ENCODE results near the gene NEURL4.

The NEURL4 gene

DNA sequence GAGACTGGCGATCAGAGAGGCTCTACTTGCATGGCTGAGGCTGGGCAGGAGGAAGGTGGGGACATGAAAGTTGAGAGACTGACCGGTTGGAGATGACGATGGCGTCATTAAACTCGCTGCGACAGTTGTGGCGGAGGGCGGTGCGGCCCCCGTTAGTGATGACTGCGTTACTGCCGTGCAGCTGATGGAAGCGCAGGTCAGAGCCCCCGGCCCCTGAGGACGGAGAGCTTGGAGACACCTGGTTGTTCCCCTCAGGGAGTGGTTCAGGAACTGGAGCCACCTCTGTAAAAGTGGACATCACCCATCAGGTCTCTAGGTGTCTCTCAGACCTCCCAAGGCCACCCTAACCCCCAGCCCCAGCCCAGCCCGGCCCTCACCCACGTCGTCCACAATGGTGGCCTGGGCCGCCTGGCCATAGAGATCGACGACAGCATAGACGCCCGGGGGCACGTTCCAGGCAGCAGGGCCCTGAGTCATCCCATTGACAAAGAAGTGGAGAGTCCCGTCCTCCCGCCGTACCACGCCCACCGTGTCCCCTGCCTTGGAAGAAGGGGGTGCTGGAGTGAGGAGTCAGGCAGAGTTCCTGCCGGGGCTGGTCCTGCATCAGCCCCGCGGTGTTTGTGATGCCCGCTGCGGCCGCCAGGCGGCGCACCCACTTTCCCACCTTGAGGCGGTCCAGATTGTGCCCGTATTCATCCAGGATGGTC, 5.3 kb downstream of the NEURL4 start:
- DNase-seq (ENCODE audit: low spot score) (peak; percentile 47), FAIRE-seq (no peak)

DNA sequence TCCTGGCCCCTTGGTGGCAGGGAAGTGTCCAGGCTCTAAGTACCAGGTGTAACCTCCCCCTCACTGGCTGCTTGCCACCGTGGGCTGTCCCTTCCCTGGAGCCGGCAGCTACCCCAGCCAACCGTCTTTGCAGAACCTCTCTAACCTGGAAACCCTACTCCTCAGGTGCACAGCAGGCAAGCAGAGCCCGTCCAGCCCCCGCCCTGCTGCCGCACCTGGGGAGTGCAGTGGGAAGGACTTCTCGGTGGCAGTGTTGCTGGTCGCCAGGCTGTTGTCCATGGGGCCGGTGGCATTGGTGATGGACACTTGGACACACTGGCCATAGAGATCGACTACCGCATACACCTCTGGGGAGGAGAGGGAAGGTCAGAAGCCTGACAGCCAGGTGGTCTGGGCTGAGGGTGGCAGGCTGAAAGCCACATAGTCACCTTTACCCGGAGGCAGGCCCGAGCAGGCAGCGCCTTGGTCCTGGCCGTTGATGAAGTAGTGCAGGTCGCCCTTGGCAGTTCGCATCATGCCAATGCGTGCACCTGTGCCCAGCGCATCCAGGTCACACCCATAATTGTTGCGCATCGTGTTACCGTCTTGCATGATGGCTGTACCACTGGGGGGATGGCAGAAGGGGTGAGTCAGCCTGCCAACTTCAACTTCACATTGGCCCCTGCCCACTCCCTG, 6.5 kb downstream of the NEURL4 start:
- DNase-seq (ENCODE audit: low spot score) (no peak), FAIRE-seq (no peak)

DNA sequence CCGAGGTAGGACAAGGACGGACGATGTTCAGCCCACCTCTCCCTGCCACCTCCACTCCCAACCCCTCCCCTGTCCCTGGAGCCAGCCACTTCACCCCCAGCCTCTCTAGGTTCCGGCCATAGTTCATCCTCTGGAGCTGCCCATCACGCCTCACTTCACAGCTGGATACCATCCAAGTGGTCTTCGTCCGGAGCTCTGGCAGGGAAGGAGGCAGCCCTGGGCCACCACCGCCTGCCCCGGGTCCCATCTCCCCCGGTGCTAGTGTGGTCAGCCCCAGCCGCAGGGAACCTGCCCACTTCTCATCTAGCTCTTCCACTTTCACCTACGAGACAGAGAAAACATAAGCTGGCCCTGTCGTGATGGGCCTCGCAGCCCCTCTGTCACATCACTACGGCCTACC, 7.7 kb downstream of the NEURL4 start:
- no peak for DNase-seq (ENCODE audit: low spot score)
- FAIRE-seq = no peak

DNA sequence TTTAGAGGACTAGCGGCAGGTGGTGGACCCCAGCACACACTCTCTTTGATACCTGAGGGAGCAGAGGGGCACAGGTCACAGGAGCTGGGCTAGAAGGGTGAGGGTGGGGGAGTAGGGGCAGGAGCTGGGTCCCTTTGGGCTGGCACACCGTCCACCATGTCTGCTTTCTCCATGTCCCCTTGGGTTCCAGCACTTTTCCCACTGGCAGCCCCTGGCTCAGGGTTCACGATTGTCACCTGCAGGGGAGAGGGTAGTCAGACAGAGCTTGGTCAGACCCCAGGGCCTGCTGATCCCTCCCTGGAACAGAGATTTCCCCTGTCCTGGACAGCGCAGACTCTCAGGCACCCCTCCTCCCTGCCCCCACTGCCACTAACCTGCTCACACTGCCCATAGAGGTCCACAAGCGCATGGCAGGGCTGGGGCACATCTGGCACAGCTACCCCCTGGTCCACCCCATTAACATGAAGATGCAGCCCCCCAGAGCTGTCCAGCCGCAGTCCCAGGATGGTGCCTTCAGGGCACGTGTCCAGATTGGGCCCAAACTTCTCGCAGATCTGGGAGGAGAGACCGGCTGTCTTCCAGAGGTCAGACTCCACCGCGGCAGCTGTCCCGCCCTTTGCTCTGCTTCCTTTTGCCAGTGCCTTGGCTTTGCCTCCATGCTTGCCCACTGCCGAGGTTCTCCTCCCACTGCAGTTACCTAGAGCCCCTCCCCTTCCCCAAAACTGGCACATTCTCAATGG, 10.8 kb downstream of the NEURL4 start:
- DNase-seq (ENCODE audit: low spot score) (no peak), FAIRE-seq (no peak)

DNA sequence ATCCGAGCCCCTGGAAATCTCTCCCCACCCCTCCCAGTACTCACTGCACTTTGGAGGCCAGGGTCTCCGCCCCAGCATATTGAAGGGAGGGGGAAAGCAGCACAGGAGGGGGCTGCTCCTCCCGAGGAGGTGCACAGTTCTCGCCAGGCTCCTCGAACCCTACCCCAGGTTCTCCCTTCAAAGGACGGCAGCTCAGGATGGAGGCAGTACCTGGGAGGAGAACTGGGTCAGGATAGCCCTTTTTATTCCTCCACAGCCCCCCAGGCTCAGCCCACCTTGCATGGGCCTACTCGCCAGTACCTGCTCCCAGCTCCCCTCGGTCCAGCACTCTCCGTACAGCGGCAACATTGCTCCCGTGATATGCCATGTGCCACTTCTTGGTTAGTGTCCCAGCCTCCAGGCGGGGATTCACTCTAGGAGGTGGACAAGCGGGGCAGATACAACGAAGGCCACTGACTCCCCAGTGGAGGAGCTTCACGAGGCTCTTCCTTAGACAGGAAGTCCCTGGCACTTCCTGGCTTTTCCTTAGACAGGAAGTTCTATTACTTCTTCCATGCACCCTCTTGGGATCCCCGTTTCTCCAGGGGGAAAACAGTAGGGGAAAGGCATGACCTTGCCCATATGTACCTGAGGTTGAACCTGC, 11.9 kb downstream of the NEURL4 start:
- DNase-seq (ENCODE audit: low spot score) = no peak
- no peak for FAIRE-seq

DNA sequence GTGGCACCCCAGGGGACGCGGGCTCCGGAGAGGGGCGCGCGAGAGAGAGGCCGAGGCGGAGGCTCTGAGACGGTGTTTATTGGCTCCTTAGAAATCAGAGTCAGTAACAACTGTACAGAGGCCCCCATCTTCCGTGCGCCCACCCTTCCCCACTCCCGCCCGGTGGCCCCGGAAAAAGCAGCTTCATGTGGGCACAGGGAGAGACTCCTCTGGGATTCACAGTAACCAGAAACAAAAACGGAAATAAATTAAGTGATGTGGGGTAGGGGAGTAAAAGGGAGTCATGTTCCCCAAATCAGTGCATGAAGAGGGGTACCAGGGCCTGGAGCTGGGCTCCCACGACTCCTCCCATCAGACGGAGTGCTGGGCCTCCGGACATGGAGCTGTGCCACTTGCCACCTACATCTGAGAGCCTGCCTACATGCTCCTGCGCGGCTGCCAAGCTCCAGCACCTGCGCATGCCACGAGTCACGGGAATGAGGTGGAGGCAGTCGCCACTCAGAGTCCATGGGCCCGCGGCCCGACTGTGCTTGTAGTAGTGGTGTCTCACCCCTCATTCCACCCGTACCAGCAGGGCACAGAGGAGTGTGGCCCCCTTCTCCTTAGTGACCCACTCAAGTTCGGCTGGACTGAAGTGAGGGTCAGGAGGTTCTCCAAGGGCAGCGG, 13.4 kb downstream of the NEURL4 start:
- DNase-seq (ENCODE audit: low spot score) (no peak), FAIRE-seq (no peak)

DNA sequence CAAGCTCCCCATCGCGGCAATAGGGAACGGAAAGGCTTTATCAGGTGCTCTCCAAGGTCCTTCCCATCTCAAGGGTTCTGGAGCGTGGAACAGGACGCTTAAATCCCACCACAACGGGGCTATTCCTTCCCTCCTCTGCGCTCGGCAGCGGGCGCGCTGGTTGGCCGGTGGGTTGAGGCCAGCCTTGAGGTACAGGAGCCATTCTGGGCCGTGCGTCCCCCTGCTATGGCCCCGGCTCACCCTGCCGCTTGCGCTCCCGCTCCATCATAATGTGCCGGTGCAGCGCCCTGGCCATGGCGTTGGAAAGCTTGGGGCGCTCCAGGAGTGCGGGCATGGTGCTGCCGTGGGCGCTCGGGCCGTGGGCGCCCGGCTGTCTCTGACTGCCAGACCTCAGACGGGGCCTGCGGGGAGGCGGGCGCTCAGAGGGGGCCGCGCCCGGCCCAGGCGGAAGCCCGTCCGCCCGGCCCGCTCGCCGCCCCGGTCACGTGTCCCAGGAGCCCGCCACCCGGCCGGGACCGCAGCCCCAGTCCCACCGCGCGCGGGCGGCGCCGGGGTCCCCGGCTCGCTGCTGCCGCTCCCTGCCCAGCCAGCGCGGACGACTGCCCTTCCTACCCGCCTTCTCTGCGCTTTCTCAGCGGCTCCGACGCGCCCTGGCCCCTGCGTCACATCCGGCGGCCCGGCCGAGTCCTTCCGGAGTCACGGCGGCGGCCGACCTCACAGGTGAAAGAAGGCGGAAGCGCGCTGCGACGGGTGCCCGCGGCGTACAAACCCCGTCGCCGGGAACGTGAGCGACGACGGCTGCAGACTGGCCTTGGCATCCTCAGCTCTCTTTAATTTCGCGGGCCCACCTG, 14.2 kb downstream of the NEURL4 start, which contains the start of gene GPS2:
Gene GPS2 (minus strand): TSS at position 642 of the 851 bp plus-strand sequence. CDS start 308 bp downstream, at position 334.
- DNase-seq (ENCODE audit: low spot score) (peak; percentile 88), FAIRE-seq (peak; percentile 50)

DNA sequence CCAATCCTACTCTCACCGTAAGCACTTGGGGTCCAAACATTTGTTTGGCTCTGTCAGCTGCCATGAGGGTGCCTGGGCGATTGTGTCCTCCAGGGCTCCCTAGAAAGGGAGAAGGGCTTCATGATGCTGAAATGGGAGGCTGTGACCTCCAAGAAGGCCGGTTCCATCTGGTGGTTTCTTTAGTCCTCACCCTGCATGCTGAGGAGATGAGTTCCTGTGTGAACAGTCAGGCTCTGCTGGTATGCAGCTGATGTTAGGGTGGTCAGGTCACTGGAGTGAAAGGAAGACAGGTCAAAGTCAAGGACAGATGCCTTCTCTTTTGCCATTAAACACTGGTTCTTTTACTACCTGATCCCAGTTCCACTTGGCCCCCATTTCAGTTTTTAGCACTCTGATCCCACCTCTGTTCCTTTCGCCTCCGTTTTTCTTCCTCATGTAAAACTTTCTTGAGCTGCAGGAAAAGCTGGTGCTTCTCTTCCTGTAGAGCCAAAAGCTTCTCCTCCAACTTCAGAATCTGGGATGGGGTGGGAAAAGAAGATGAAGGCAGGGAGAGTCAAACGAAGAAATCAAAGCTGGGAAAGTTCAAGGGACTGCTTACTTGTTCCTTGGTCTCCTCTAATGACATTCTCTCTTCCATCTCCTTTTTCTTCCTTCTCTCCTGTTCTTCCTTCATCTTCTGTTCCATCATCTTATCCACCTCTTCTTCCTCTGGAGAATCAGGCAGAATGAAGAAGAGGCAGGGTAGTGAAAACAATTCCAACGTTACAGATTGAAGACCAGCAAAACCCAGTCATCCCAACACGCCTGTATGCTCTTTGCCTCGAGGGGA, 15.0 kb downstream of the NEURL4 start:
- no peak for DNase-seq (ENCODE audit: low spot score)
- no peak for FAIRE-seq

DNA sequence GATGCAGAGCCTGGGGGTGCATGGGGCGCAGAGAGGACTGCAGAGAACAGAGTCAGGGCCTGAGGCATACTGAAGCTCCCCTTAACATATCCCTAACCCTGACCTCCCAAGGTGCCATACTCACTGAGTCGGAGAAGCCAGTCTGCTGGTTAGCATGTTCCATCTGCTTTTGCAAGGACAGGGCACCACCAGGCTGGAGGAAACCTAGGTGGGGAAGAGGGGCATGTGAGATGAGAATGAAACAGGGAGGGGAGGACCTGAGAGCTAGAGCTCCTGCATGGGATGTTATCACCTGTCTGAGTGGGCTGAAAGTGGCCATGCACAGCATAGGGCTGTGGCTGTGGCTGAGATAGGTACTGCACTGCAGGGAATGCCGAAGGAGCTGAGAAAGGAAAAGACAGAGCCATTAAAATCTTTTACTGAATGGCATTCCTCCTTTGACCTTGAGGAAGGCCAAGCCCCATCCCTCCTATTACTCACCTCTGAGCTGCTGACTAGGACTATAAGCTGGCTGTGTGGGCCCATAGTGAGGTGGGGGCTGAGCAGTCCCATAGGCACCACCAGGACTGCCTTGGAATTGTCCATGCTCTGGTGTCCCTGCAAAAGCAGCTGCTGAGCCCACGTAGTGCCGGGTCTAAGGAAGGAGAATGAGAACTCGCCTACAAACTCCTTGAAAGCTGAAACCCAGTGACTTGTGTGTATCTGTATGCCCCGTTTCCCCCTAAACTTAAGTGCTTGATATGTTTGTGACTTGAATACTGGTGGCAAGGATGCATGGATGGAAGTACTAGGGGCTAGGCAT, 15.8 kb downstream of the NEURL4 start:
- FAIRE-seq (no peak), DNase-seq (ENCODE audit: low spot score) (no peak)

DNA sequence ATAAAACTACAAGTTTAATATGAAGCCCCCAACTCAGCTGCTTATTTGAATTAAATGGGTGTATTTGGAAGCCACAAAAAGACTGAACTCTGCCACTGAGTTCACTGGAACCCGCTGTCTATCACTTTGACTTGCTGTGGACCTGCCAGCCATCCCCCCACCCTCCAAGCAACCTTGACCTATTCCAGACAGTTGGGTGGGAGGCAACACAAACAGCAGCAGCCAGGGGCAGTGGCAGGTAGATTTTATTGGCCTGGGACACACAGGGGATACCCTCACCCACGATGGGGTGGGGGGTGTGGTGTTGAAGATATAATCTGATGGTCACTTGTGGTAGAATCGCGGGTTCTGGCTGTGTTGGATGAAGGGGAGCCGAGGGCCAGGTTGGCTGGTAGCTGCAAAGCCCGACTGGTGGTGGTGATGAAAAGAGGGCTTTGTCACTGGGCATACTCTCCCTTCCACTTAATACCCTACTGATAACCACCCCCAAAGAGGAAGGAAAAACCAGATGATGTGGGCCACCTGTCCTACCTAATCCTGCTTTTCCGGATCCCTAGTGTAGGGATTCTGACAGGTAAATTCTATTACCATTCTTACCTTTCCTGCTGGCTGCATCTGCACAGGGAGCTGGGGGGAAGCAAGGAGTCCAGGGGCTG, 16.6 kb downstream of the NEURL4 start:
- FAIRE-seq = no peak
- no peak for DNase-seq (ENCODE audit: low spot score)

DNA sequence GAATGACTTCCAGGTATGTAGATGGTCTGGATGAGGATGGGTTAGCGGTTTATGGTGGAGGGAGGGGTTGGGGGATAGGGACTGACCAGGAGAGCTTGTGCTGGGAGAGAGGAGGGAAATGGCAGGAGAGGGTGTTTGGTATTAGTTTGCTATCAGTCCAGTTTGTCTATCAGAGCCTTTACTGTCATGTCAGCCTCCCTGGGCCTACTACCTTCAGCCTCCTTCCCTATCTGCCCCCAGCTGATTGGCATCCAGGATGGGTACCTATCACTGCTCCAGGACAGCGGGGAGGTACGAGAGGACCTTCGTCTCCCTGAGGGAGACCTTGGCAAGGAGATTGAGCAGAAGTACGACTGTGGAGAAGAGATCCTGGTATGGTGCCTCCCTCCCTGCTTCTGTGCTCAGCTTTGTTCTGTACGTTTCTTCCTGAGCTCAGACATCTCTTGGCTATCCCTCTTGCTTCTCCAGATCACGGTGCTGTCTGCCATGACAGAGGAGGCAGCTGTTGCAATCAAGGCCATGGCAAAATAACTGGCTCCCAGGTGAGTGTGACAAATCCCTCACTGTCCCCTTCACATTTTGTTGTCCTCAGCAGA, 17.9 kb downstream of the NEURL4 start:
- no peak for DNase-seq (ENCODE audit: low spot score)
- no peak for FAIRE-seq

DNA sequence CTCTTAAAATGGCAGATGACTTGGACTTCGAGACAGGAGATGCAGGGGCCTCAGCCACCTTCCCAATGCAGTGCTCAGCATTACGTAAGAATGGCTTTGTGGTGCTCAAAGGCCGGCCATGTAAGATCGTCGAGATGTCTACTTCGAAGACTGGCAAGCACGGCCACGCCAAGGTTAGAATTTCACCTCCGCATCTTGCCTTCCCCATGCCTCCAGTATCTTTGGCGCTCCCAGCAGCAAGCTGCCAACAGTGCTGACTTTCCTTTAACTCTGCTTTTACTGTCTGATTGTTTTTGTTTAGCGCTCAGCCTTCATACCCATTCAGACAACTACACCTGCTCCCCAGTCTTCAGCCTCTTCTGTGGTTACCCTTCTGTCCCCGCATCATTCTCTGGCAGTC, 19.5 kb downstream of the NEURL4 start:
- no peak for DNase-seq (ENCODE audit: low spot score)

DNA sequence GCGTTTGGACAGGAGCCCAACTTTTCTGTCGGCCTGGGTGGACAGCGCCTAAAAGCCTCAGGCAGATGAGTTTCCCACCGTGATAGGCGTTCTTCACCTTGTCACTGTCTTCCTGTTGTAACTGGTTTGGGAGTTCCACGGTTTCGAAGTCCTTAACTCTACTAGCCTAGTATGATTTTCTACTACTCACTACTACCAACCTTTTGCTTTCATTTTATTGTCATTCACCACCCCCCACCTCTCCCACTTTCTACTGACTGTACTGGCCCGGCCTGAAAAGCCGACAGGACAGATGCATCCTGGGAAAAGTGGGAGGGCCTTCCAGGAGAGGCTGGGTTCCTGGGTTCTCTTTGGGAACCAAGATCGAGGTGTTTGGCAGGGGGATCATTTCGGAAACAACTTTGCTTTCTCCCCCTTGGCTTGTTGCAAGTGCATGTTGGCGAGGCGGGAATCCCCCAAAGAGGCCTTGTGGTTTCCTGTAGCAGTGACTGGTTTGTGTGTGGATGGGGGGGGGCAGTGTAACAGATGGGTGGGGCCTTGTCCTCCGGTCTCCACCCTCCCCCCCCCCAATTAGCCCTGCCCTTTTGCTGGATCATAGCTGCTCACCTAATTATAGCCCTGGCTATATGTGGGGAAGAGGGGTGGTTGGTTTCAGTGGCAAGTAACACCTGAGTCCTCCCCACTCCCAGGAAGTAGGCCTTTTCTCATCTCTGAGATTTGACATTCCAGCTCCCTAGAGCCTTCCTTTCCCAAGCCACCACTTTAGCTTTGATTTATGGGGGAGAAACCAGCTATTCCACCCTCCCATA, 20.3 kb downstream of the NEURL4 start:
- peak; percentile 67 for DNase-seq (ENCODE audit: low spot score)
- FAIRE-seq = no peak

More for the DNA sequence above, 19.5 kb downstream of the NEURL4 start:
- FAIRE-seq = no peak

DNA sequence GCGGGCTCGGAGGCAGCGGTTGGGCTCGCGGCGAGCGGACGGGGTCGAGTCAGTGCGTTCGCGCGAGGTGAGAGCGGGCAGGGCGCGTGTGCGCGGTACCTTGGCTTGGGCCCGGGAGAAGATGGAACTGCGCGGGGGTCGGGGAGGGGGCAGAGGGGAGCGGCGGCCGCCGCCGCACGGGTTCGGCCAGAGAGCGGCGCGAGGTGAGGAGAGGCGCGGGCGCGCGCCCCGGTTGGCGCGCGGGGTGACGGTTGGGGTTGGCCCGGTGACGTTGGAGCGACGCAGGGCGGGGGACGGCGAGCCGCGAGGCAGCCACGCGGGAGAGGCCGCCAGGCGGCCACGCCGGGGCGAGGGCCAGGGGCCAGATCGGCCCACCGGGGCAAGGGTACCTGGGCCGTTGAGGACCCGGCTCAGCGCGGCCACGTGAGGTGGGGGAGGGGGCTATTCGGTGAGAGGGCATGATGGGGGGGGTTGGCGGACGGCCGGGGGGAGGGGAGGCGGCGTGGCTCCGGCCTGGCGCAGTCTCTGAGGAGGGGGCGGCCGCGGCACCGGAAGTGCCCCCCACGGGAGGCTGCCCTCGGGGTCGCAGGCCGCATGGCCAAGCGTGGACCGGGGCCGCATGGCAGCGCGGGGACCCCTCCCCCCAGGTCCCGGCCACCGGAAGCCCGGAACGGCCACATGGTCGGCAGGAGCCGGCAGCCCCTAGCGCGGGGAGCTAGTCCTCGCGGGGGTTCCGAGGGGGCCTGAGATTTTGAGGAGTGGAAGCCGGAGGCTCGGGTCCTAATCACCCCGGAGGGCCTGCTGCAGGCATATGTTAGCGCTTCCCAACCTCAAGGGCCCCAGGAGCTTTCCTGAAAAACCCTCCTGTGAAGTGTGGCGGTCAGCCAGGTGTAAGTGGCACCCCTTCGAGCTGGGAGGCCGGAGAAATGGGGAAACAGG, 21.2 kb downstream of the NEURL4 start:
- DNase-seq (ENCODE audit: low spot score) = peak; percentile 26
- FAIRE-seq = no peak

DNA sequence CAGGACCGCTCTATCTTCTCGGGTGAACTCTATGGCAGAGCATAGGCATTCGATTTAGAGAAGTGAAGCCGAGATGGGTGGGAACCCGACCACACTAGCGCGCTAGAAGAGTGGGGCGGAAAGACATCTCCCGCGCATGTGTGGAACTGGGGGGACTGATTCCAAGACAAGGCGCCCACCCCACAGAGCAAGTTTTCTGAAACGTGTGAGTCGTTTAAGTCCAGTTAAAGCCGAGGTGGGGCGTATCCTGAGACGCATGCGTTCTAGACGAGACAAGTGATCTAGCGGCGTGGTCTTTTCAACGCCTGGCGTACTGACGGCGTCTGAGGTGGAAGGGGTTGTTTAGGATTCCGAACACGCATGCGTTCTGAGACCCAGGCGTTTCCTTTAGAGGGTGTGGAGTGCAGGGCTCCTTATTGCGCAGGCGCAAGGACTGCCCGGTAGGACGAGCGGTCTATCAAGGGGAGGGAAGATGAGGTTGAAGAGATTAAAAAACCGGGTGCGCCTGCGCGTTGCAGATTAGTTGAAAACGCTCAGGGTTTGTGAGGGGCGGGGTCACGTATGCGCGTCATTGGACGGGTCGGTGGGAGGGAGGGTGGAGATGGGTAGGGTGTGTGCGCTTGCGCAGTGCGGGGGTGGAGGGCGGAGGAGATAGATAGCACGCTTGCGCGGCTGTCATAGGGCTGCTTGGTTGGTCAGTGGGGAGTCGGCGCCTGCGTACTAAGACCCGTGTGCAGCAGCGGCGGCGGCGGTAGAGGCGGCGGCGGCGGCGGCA, 22.0 kb downstream of the NEURL4 start, which contains the start of gene EIF5A:
Gene EIF5A (plus strand): TSS at position 718 of the 775 bp plus-strand sequence. CDS start 2,008 bp downstream, outside the sequence.
- DNase-seq (ENCODE audit: low spot score) (peak; percentile 94), FAIRE-seq (peak; percentile 93)
